Ammon's horn (tissue), 1 donor: ENCODE measurements around the gene EXOSC1.
"Not testable (repeated sequence)": the region's sequence is repeated elsewhere in the genome, so short reads cannot be mapped to it uniquely, and the experiment has no call there.

Experiments used
- DNase-seq: peaks from one replicate; pipeline ENCODE4 v3.0.0-alpha.2; 2016; ENCODE audit warnings: low spot score

The EXOSC1 gene

GRCh38 chr10:97445722-97446639 lies at the start of gene EXOSC1, which contains the start of gene ZDHHC16:
TSS of gene EXOSC1 (minus strand) at chr10:97446006. CDS start at chr10:97445985, 21 bp downstream.
TSS of gene ZDHHC16 (plus strand) at chr10:97446175. CDS start at chr10:97451676, 5,501 bp downstream.
- peak; percentile 98 for DNase-seq

- no peak for DNase-seq
Observed at GRCh38 chr10:97494863-97495506, 49.2 kb upstream of the EXOSC1 start.

GRCh38 chr10:97494151-97494550 lies 48.3 kb upstream of the EXOSC1 start:
- DNase-seq, result peak; percentile 85

GRCh38 chr10:97490592-97490991 lies 44.8 kb upstream of the EXOSC1 start:
- DNase-seq, result peak; percentile 72

GRCh38 chr10:97485647-97486281 lies 40.0 kb upstream of the EXOSC1 start:
- DNase-seq, result no peak

GRCh38 chr10:97483921-97484320 lies 38.1 kb upstream of the EXOSC1 start:
- DNase-seq, result no peak

GRCh38 chr10:97483506-97483905 lies 37.7 kb upstream of the EXOSC1 start:
- DNase-seq, result no peak

- DNase-seq, result no peak
Observed at GRCh38 chr10:97482381-97482780, 36.6 kb upstream of the EXOSC1 start.

- DNase-seq, result no peak
Observed at GRCh38 chr10:97481071-97481470, 35.3 kb upstream of the EXOSC1 start.

- no peak for DNase-seq
Observed at GRCh38 chr10:97479939-97480338, 34.1 kb upstream of the EXOSC1 start.

- not testable (repeated sequence) for DNase-seq
Observed at GRCh38 chr10:97479410-97479809, 33.6 kb upstream of the EXOSC1 start.

GRCh38 chr10:97475936-97476594 lies 30.3 kb upstream of the EXOSC1 start:
- DNase-seq, result peak; percentile 43

GRCh38 chr10:97474918-97475317 lies 29.1 kb upstream of the EXOSC1 start:
- DNase-seq, result no peak

GRCh38 chr10:97468781-97469180 lies 23.0 kb upstream of the EXOSC1 start:
- DNase-seq, result not testable (repeated sequence)

- no peak for DNase-seq
Observed at GRCh38 chr10:97468162-97468561, 22.4 kb upstream of the EXOSC1 start.

- DNase-seq, result no peak
Observed at GRCh38 chr10:97466755-97467154, 20.9 kb upstream of the EXOSC1 start.

- DNase-seq, result no peak
Observed at GRCh38 chr10:97465982-97466381, 20.2 kb upstream of the EXOSC1 start.

- no peak for DNase-seq
Observed at GRCh38 chr10:97464226-97464625, 18.4 kb upstream of the EXOSC1 start.

GRCh38 chr10:97463363-97464132 lies 17.7 kb upstream of the EXOSC1 start:
- peak; percentile 64 for DNase-seq

- no peak for DNase-seq
Observed at GRCh38 chr10:97462309-97462708, 16.5 kb upstream of the EXOSC1 start.

GRCh38 chr10:97459933-97460332 lies 14.1 kb upstream of the EXOSC1 start:
- DNase-seq, result no peak
